ENCODE results near the gene NAA60. TPM values are rescaled to one million over a fixed set of nuclear protein-coding genes. Genes with fewer than 3 reads are reported as not detected.

NAA60 gene
- total RNA-seq, 1 donor from 2014 or later: 15.7 TPM

DNA sequence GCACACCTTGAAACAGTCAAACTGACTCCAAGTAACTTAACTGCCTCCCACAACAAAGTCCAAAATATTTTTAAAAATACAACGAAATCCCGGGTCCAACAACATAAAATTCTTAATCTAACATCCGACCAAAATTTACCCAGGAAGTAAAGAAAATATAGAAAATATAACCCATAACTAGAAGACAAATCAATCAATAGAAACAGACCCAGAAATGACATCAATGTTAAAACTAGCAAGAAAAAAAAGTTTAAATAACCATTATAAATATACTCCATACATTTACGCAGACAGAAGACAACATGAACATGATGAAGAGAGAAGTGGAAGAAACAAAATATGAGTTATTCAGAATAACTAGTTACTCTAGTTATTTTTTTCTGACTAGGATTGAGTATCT, 3.8 kb upstream of the NAA60 start:
- H3K36me3 ChIP-seq (ENCODE audit: control insufficient read depth in 3 of 3, insufficient read depth in 3 of 3, low read length in 3 of 3): peaks cover 3 to 13% (median 10%) of the 10 kb centered on the region in 3 donors
- H3K9me3 ChIP-seq (ENCODE audit: control insufficient read depth in 3 of 3, low read length in 3 of 3): peaks cover 0 to 7% (median 4%) of the 10 kb centered on the region in 3 donors
- H3K27me3 ChIP-seq (ENCODE audit: control insufficient read depth in 3 of 3, insufficient read depth in 3 of 3, low read length in 3 of 3): no peaks in the 10 kb centered on the region
- no peak overlapping the region for H3K9ac ChIP-seq (ENCODE audit: low read depth in 1 of 3, low read length in 3 of 3)
- no peak overlapping the region for H3K4me3 ChIP-seq (ENCODE audit: low read length in 3 of 3)
- peaks cover 0 to 4% (median 3%) of the 10 kb centered on the region in 3 donors for H3K4me1 ChIP-seq (ENCODE audit: control insufficient read depth in 3 of 3, insufficient read depth in 3 of 3, low read length in 3 of 3)
- no peak overlapping the region for H3K27ac ChIP-seq (ENCODE audit: low read depth, low read length)

DNA sequence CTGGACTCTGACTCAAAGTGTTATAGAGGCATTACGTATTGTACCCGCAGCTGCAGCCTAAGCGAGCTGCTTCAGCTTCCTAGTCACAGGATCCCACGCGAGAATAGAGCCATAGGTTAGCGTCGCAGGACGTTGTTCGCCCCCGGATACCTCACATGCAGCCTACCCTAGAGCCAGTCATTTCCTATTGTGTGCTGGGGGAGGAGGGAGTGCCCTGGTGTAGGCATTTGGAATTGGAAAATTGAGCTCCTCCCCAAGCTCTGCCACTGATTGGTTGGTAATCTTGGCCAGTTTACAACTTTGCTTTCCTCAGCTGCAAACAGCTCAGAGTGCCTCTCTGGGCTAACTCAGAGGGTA, 530 bp downstream of the NAA60 start:
- H3K9me3 ChIP-seq (ENCODE audit: control insufficient read depth in 3 of 3, low read length in 3 of 3): peaks cover 0 to 4% (median 2%) of the 10 kb centered on the region in 3 donors
- peak overlapping the region; percentile 70 for H3K27ac ChIP-seq (ENCODE audit: low read depth, low read length)
- H3K27me3 ChIP-seq (ENCODE audit: control insufficient read depth in 3 of 3, insufficient read depth in 3 of 3, low read length in 3 of 3): no peaks in the 10 kb centered on the region
- peak overlapping the region; percentile 68 to 90 (median 89) for H3K4me3 ChIP-seq (ENCODE audit: low read length in 3 of 3)
- H3K36me3 ChIP-seq (ENCODE audit: control insufficient read depth in 3 of 3, insufficient read depth in 3 of 3, low read length in 3 of 3): peaks cover 5 to 14% (median 9%) of the 10 kb centered on the region in 3 donors
- peaks cover 0 to 7% (median 3%) of the 10 kb centered on the region in 3 donors for H3K4me1 ChIP-seq (ENCODE audit: control insufficient read depth in 3 of 3, insufficient read depth in 3 of 3, low read length in 3 of 3)
- peak overlapping the region; percentile 75 to 91 (median 81) for H3K9ac ChIP-seq (ENCODE audit: low read depth in 1 of 3, low read length in 3 of 3)

DNA sequence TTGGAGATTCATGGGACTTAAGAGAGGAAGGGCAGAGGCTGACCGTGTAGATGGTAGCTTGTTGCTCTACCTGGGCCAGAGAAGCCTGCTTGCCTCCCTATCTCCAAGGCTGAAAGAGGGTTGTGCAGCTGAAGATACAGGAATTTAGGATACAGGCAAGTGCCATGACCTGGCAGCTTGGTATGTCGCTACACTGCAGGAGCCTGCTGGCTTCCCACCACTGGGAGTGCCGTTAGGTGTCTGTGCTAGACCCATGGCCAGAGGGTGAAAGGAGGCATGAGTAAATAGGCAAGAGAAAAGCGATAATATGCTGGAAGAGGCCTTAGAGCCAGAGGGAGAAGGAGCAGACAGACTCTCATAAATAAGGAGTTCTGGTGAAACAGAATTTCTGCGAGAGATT, 10.6 kb downstream of the NAA60 start:
- no peak overlapping the region for H3K9ac ChIP-seq (ENCODE audit: low read depth in 1 of 3, low read length in 3 of 3)
- H3K4me1 ChIP-seq (ENCODE audit: control insufficient read depth in 3 of 3, insufficient read depth in 3 of 3, low read length in 3 of 3): peaks cover 8 to 24% (median 18%) of the 10 kb centered on the region in 3 donors
- no peaks in the 10 kb centered on the region for H3K27me3 ChIP-seq (ENCODE audit: control insufficient read depth in 3 of 3, insufficient read depth in 3 of 3, low read length in 3 of 3)
- no peak overlapping the region for H3K4me3 ChIP-seq (ENCODE audit: low read length in 3 of 3)
- H3K27ac ChIP-seq (ENCODE audit: low read depth, low read length): no peak overlapping the region
- H3K36me3 ChIP-seq (ENCODE audit: control insufficient read depth in 3 of 3, insufficient read depth in 3 of 3, low read length in 3 of 3): no peaks in the 10 kb centered on the region
- no peaks in the 10 kb centered on the region for H3K9me3 ChIP-seq (ENCODE audit: control insufficient read depth in 3 of 3, low read length in 3 of 3)

- Histone ChIP-seq H3K9me3 (ENCODE audit: control insufficient read depth in 3 of 3, low read length in 3 of 3) (no peaks in the 10 kb centered on the region), H3K4me1 (ENCODE audit: control insufficient read depth in 3 of 3, insufficient read depth in 3 of 3, low read length in 3 of 3) (peaks cover 14 to 30% (median 24%) of the 10 kb centered on the region in 3 donors), H3K9ac (ENCODE audit: low read depth in 1 of 3, low read length in 3 of 3) (no peak overlapping the region), H3K36me3 (ENCODE audit: control insufficient read depth in 3 of 3, insufficient read depth in 3 of 3, low read length in 3 of 3) (no peaks in the 10 kb centered on the region), H3K27ac (ENCODE audit: low read depth, low read length) (no peak overlapping the region), H3K27me3 (ENCODE audit: control insufficient read depth in 3 of 3, insufficient read depth in 3 of 3, low read length in 3 of 3) (no peaks in the 10 kb centered on the region), H3K4me3 (ENCODE audit: low read length in 3 of 3) (no peak overlapping the region)
Observed at GRCh38 chr16:3454631-3455147, 11.2 kb downstream of the NAA60 start.

DNA sequence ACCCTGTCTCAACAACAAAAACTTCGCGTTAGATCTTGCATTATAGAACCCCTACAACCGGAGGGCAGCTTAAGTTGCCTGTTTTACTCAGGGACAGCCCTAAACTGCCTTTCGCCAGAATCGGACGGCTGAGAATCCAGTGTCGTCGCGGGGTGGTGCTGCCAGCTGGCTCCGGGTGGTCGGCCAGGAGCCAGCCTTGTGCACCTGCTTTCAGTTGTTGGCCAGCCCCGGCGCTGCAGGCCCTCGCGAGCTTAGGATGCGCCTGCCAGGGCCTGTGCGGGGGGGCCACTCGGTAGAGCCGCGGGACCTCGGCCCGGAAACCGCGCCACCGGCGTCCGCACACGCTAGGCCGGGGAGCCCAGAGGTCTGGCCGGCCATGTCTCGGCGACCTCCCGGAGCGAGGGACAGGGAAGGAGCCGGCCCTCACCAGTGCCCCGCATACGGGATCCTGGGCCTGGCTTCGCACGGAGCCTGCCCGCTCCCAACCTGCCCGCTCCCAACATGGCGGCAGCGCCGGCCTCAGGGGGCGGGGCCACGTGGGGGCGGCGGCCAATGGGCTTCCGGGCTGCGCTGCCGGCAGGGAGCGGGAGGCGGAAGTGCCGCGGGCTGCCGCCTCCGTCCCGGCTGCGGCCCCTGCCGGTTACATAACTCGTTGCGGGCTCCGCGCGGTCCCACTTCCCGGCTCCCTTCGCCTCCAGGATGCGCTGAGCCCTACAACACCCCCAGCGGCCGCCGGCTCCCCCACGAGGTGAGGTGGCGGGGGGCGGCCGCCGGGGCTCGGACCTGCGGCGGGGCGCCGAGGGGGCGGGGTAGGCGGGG, 14.2 kb downstream of the NAA60 start:
- peak overlapping the region; percentile 80 to 97 (median 88) for H3K4me3 ChIP-seq (ENCODE audit: low read length in 3 of 3)
- no peaks in the 10 kb centered on the region for H3K9me3 ChIP-seq (ENCODE audit: control insufficient read depth in 3 of 3, low read length in 3 of 3)
- peak overlapping the region; percentile 93 for H3K27ac ChIP-seq (ENCODE audit: low read depth, low read length)
- H3K27me3 ChIP-seq (ENCODE audit: control insufficient read depth in 3 of 3, insufficient read depth in 3 of 3, low read length in 3 of 3): no peaks in the 10 kb centered on the region
- H3K4me1 ChIP-seq (ENCODE audit: control insufficient read depth in 3 of 3, insufficient read depth in 3 of 3, low read length in 3 of 3): peaks cover 40 to 52% (median 50%) of the 10 kb centered on the region in 3 donors
- H3K36me3 ChIP-seq (ENCODE audit: control insufficient read depth in 3 of 3, insufficient read depth in 3 of 3, low read length in 3 of 3): no peaks in the 10 kb centered on the region
- peak overlapping the region; percentile 87 to 97 (median 92) for H3K9ac ChIP-seq (ENCODE audit: low read depth in 1 of 3, low read length in 3 of 3)

- Histone ChIP-seq H3K27me3 (ENCODE audit: control insufficient read depth in 3 of 3, insufficient read depth in 3 of 3, low read length in 3 of 3) (no peaks in the 10 kb centered on the region), H3K4me1 (ENCODE audit: control insufficient read depth in 3 of 3, insufficient read depth in 3 of 3, low read length in 3 of 3) (peaks cover 40 to 52% (median 50%) of the 10 kb centered on the region in 3 donors), H3K36me3 (ENCODE audit: control insufficient read depth in 3 of 3, insufficient read depth in 3 of 3, low read length in 3 of 3) (no peaks in the 10 kb centered on the region), H3K27ac (ENCODE audit: low read depth, low read length) (peak overlapping the region; percentile 93), H3K9me3 (ENCODE audit: control insufficient read depth in 3 of 3, low read length in 3 of 3) (no peaks in the 10 kb centered on the region), H3K4me3 (ENCODE audit: low read length in 3 of 3) (peak overlapping the region; percentile 88 to 97 (median 89)), H3K9ac (ENCODE audit: low read depth in 1 of 3, low read length in 3 of 3) (peak overlapping the region; percentile 64 to 93 (median 92))
Observed at GRCh38 chr16:3458278-3458851, 14.9 kb downstream of the NAA60 start.

- Histone ChIP-seq H3K9me3 (ENCODE audit: control insufficient read depth in 3 of 3, low read length in 3 of 3) (no peaks in the 10 kb centered on the region), H3K4me3 (ENCODE audit: low read length in 3 of 3) (peak overlapping the region; percentile 88 to 97 (median 89)), H3K4me1 (ENCODE audit: control insufficient read depth in 3 of 3, insufficient read depth in 3 of 3, low read length in 3 of 3) (peaks cover 40 to 52% (median 50%) of the 10 kb centered on the region in 3 donors), H3K27ac (ENCODE audit: low read depth, low read length) (peak overlapping the region; percentile 93), H3K9ac (ENCODE audit: low read depth in 1 of 3, low read length in 3 of 3) (peak overlapping the region; percentile 64 to 93 (median 92)), H3K36me3 (ENCODE audit: control insufficient read depth in 3 of 3, insufficient read depth in 3 of 3, low read length in 3 of 3) (no peaks in the 10 kb centered on the region), H3K27me3 (ENCODE audit: control insufficient read depth in 3 of 3, insufficient read depth in 3 of 3, low read length in 3 of 3) (no peaks in the 10 kb centered on the region)
Observed at GRCh38 chr16:3458852-3459361, 15.4 kb downstream of the NAA60 start.

DNA sequence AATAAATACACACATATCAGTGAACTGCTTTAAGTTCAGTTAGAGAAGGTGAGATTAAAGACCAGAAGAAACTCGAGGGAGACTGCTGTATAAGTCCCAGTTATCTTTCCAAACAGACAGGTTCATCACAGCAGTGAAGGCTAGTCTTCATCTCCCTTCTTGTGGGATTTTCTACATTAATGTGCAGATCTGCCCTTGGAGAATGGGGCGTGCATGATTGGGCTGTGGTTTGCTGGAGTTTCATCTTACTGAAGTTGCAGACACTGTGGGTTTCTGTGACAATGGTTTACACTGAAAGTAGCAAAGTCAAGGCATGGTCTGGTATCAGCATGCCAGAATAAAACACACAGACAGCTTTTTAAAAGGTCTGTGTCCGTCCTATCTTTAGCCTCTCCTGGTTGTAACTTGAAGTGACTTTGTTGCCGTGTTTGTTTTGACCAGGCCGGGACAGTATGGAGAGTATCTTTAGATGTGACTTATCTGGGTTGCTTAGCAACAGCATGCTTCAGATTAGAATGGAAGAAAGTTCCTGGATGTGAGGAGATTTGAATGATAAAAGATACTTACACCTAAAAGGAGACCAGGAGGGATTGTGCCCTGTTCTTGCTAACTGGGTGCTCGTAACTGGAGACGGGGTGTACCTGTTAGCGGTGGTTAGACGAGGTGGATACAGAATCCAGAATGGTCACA, 16.1 kb downstream of the NAA60 start:
- peaks cover 45 to 55% (median 53%) of the 10 kb centered on the region in 3 donors for H3K4me1 ChIP-seq (ENCODE audit: control insufficient read depth in 3 of 3, insufficient read depth in 3 of 3, low read length in 3 of 3)
- peak overlapping the region; percentile 93 for H3K27ac ChIP-seq (ENCODE audit: low read depth, low read length)
- no peaks in the 10 kb centered on the region for H3K9me3 ChIP-seq (ENCODE audit: control insufficient read depth in 3 of 3, low read length in 3 of 3)
- no peaks in the 10 kb centered on the region for H3K36me3 ChIP-seq (ENCODE audit: control insufficient read depth in 3 of 3, insufficient read depth in 3 of 3, low read length in 3 of 3)
- peak overlapping the region; percentile 64 to 93 (median 65) for H3K9ac ChIP-seq (ENCODE audit: low read depth in 1 of 3, low read length in 3 of 3)
- H3K27me3 ChIP-seq (ENCODE audit: control insufficient read depth in 3 of 3, insufficient read depth in 3 of 3, low read length in 3 of 3): no peaks in the 10 kb centered on the region
- peak overlapping the region; percentile 88 to 97 (median 89) for H3K4me3 ChIP-seq (ENCODE audit: low read length in 3 of 3)

DNA sequence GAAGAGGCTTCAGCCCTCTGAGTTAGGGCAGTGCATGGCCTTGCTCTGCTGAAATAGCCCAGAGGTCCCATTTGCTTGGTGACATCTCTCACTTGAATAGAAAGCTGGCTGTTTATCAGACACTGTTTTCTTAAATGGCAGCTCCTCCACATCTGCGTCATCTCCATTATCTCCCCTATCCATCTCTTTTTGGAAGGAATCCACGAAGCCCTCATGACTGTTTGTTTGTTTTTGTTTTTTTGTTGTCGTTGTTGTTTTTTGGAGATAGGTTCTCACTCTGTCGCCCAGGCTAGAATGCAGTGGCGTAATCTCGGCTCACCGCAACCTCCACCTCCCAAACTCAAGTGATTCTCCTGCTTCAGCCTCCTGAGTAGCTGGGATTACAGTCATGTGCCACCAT, 16.6 kb downstream of the NAA60 start:
- H3K4me3 ChIP-seq (ENCODE audit: low read length in 3 of 3): peak overlapping the region in 1 of 3 donors; percentile 89
- no peaks in the 10 kb centered on the region for H3K27me3 ChIP-seq (ENCODE audit: control insufficient read depth in 3 of 3, insufficient read depth in 3 of 3, low read length in 3 of 3)

More for the DNA sequence above, 16.6 kb downstream of the NAA60 start:
- Histone ChIP-seq H3K27ac (ENCODE audit: low read depth, low read length) (peak overlapping the region; percentile 14), H3K36me3 (ENCODE audit: control insufficient read depth in 3 of 3, insufficient read depth in 3 of 3, low read length in 3 of 3) (no peaks in the 10 kb centered on the region), H3K4me1 (ENCODE audit: control insufficient read depth in 3 of 3, insufficient read depth in 3 of 3, low read length in 3 of 3) (peaks cover 47 to 57% (median 54%) of the 10 kb centered on the region in 3 donors), H3K9me3 (ENCODE audit: control insufficient read depth in 3 of 3, low read length in 3 of 3) (no peaks in the 10 kb centered on the region), H3K9ac (ENCODE audit: low read depth in 1 of 3, low read length in 3 of 3) (peak overlapping the region in 2 of 3 donors; percentile 35 to 65)
